OCI-LY7 (cell line): ENCODE data around the gene HTR1D. TPM values are rescaled to one million over a fixed set of nuclear protein-coding genes. Genes with fewer than 3 reads are reported as not detected.
"Not testable (repeated sequence)": the region's sequence is repeated elsewhere in the genome, so short reads cannot be mapped to it uniquely, and the experiment has no call there.

Experiments
- BruUV-seq: library from RNA; stranded (reverse); fragments of 400-500 nt; replicated peaks from 2 replicates; lab custom pipeline; 2021; lab: Mats Ljungman, UMichigan
- CTCF ChIA-PET: fragments of 300-600 bp; sonication (Branson Sonifier 250); formaldehyde crosslinking; loops from one replicate; lab custom pipeline; 2022; ENCODE audit warnings: antibody characterized with exemption; ENCODE audit not compliant: unreplicated experiment; lab: Charles Lee
- POLR2A ChIA-PET: fragments of 300-600 bp; sonication (Branson Sonifier 250); formaldehyde crosslinking; loops from one replicate; lab custom pipeline; 2022; ENCODE audit warnings: antibody characterized with exemption; lab: Charles Lee
- DNase-seq: peaks from one replicate; pipeline ENCODE4 v3.0.0-alpha.2; 2015; ENCODE audit warnings: low spot score
- H2AFZ ChIP-seq: fragments of 200-600 bp; sonication (generic), shearing (Covaris generic); 2 replicates; pipeline ENCODE4 v1.6.1; 2014; ENCODE audit warnings: mild to moderate bottlenecking, antibody characterized with exemption, low read length, moderate library complexity
- H3K27ac ChIP-seq: fragments of 200-600 bp; sonication (generic); 2 replicates; pipeline ENCODE4 v1.5.1; 2014; ENCODE audit warnings: mixed run types, low read depth, mild to moderate bottlenecking, moderate library complexity, low read length, inconsistent platforms; ENCODE audit not compliant: poor library complexity, severe bottlenecking
- H3K36me3 ChIP-seq: fragments of 200-600 bp; sonication (generic); 2 replicates; pipeline ENCODE4 v1.6.1; 2014; ENCODE audit warnings: mild to moderate bottlenecking, antibody characterized with exemption, low read length, moderate library complexity, mixed read lengths; ENCODE audit not compliant: insufficient read depth
- H3K4me1 ChIP-seq: fragments of 200-600 bp; sonication (generic); 2 replicates; pipeline ENCODE4 v1.5.1; 2014; ENCODE audit warnings: mild to moderate bottlenecking, low read length; ENCODE audit not compliant: insufficient read depth, poor library complexity, severe bottlenecking
- H3K4me2 ChIP-seq: fragments of 200-600 bp; sonication (generic); 2 replicates; pipeline ENCODE4 v1.6.1; 2014; ENCODE audit warnings: mild to moderate bottlenecking, low read length
- H3K4me3 ChIP-seq: fragments of 200-600 bp; sonication (generic); 2 replicates; pipeline ENCODE4 v1.5.1; 2014; ENCODE audit warnings: mild to moderate bottlenecking, low read depth, low read length; ENCODE audit not compliant: poor library complexity, severe bottlenecking
- H3K79me2 ChIP-seq: fragments of 200-600 bp; sonication (generic); 2 replicates; pipeline ENCODE4 v1.6.1; 2016; ENCODE audit warnings: low read depth, mild to moderate bottlenecking, low read length, moderate library complexity, mixed read lengths; ENCODE audit not compliant: insufficient read depth
- H3K9me2 ChIP-seq: fragments of 200-600 bp; sonication (generic); 2 replicates; pipeline ENCODE4 v1.6.1; 2016; ENCODE audit warnings: mild to moderate bottlenecking, low read length, mixed read lengths; ENCODE audit not compliant: insufficient read depth
- H3K9me3 ChIP-seq: fragments of 200-600 bp; sonication (generic); 2 replicates; pipeline ENCODE4 v1.6.1; 2014; ENCODE audit warnings: mild to moderate bottlenecking, mixed run types, low read length, mixed read lengths
- H4K20me1 ChIP-seq: fragments of 200-600 bp; sonication (generic); 2 replicates; pipeline ENCODE4 v1.6.1; 2014; ENCODE audit warnings: mild to moderate bottlenecking, antibody characterized with exemption, low read length, moderate library complexity, mixed read lengths; ENCODE audit not compliant: insufficient read depth
- CTCF ChIP-seq: fragments of 200-600 bp; sonication (generic); conservative IDR thresholded peaks from 2 replicates; pipeline ENCODE4 v1.5.1; 2014; ENCODE audit warnings: mild to moderate bottlenecking, antibody characterized with exemption, low read length, moderate library complexity, mixed read lengths
- EZH2phosphoT487 ChIP-seq: fragments of 200-600 bp; sonication (generic); IDR thresholded peaks from 2 replicates; pipeline ENCODE4 v1.6.1; 2018; ENCODE audit warnings: low read depth, borderline replicate concordance, mild to moderate bottlenecking, mixed run types, antibody characterized with exemption, low read length, moderate library complexity, mixed read lengths
- intact Hi-C: fragments of 100-400 bp; cut with micrococcal nuclease; formaldehyde crosslinking; loops from one replicate; pipeline ENCODE4 v1.10.0; 2022; ENCODE audit not compliant: unreplicated experiment
- total RNA-seq, 2 experiments: library from RNA; depleted of rRNA in 1 of 2; stranded (reverse); fragments of >200 nt in 1 of 2; shearing (Covaris generic) in 1 of 2; gene quantifications; 2 replicates each; pipeline ENCODE4 v1.2.3, GENCODE V29; 2014 to 2022

HTR1D gene
- total RNA-seq, 2 experiments from 2014 or later = not detected

DNA sequence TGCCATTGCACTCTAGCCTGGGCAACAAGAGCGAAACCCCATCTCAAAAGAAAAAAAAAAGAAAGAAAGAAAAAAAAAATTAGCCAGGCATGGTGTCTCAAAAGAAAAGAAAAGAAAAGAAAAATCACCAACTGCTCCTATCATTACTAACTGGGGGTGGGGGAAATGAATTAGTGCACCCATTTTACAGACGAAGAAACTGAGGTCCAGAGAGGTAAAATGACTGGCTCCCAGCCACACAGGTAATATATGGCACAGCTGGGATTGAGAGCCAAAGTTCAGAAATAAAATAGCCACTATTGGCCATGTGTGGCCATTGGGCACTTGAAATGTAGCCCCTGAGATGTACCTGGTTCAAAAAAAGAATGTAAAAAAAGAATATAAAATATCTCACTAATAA lies 8.8 kb downstream of the HTR1D start:
- CTCF ChIA-PET = no interaction called here
- no TSS peak for BruUV-seq
- Histone ChIP-seq H2AFZ (no peak overlapping the region), H3K79me2 (no peaks in the 10 kb centered on the region), H3K9me2 (no peaks in the 10 kb centered on the region), H3K9me3 (no peaks in the 10 kb centered on the region), H3K36me3 (no peaks in the 10 kb centered on the region), H3K4me2 (no peak overlapping the region), H3K27ac (no peak overlapping the region), H4K20me1 (no peaks in the 10 kb centered on the region), H3K4me3 (no peak overlapping the region), H3K4me1 (no peaks in the 10 kb centered on the region)
- no peak for DNase-seq
- intact Hi-C loops = no loop called here
- TF ChIP-seq EZH2phosphoT487 (no peak), CTCF (no peak)
- POLR2A ChIA-PET = interaction anchor here (0.7 kb wide), 1 partner anchor 320 kb away, joined by 3 read pairs; no protein-coding TSS in a partner anchor

DNA sequence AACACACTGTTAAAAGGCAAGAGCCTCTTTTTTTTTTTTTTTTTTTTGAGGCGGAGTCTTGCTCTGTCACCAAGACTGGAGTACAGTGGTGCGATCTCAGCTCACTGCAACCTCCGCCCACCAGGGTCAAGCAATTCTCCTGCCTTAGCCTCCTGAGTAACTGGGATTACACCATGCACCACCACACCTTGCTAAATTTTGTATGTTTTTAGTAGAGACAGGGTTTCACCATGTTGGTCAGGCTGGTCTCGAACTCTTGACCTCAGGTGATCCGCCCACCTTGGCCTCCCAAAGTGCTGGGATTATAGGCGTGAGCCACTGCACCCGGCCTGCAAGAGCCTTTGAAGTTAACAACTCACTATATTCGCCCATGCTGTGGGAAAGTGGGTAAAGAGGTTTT lies 9.6 kb downstream of the HTR1D start:
- BruUV-seq, H3K36me3 ChIP-seq, H3K27ac ChIP-seq, H3K9me3 ChIP-seq, H3K9me2 ChIP-seq, H3K4me1 ChIP-seq, H3K4me2 ChIP-seq, H4K20me1 ChIP-seq, DNase-seq, H3K79me2 ChIP-seq, H3K4me3 ChIP-seq, H2AFZ ChIP-seq, CTCF ChIA-PET, intact Hi-C loops: not testable (repeated sequence)
- POLR2A ChIA-PET = interaction anchor here (0.6 kb wide), 1 partner anchor 22 kb away, joined by 3 read pairs; no protein-coding TSS in a partner anchor

DNA sequence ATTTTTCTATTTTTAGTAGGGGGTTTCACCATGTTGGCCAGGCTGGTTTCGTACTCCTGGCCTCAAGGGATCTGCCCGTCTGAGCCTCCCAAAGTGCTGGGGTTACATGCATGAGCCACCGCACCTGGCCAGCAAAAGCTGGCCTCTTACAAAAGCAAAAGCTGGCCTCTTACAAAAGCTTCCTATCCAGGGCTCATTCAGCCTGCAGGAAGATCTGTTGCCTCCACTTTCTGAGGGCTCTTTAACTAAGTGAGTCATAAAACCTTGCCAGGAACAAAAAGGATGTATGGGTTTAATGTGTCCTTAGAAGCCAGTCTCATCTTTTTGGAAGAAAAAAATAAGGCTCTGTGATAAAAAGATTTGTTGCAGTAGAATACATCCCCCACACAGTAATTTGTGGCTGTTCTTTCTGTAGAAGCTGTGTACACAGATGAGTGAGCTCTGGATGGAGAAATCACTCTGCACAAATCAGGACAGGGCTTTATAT lies 15.0 kb downstream of the HTR1D start:
- no peak for TF ChIP-seq EZH2phosphoT487
- no peak for TF ChIP-seq CTCF
- CTCF ChIA-PET = no interaction called here

More for the DNA sequence above, 15.0 kb downstream of the HTR1D start:
- H3K9me3 ChIP-seq = no peaks in the 10 kb centered on the region
- POLR2A ChIA-PET = no interaction called here
- no peaks in the 10 kb centered on the region for H3K9me2 ChIP-seq
- BruUV-seq = no TSS peak
- intact Hi-C loops = no loop called here
- no peaks in the 10 kb centered on the region for H4K20me1 ChIP-seq
- H3K4me2 ChIP-seq = no peak overlapping the region
- H2AFZ ChIP-seq = no peak overlapping the region
- H3K36me3 ChIP-seq = no peaks in the 10 kb centered on the region
- no peaks in the 10 kb centered on the region for H3K4me1 ChIP-seq
- DNase-seq = no peak
- H3K79me2 ChIP-seq = no peaks in the 10 kb centered on the region
- no peak overlapping the region for H3K27ac ChIP-seq
- no peak overlapping the region for H3K4me3 ChIP-seq
